Activated CD8-positive, alpha-beta T cell treated with anti-CD3 and anti-CD28 coated beads, Interleukin-2, amount 10 ng/mL, durations not matched to agents 7 days and 5 days (primary cell): ENCODE results near the gene GNPTG. TPM values are rescaled to one million over a fixed set of nuclear protein-coding genes. Genes with fewer than 3 reads are reported as not detected.

Experiments used
- ATAC-seq: fragments of 150-1000 bp; cut with Tn5 transposase; one replicate; pipeline ENCODE4 v1.10.0; 2021; ENCODE audit warnings: moderate library complexity
- CTCF ChIA-PET: fragments of 350-600 bp; sonication (Branson Sonifier 250); formaldehyde crosslinking; loops from one replicate; lab custom pipeline; 2021; ENCODE audit warnings: antibody characterized with exemption; lab: Charles Lee
- POLR2A ChIA-PET: fragments of 350-600 bp; sonication (Branson Sonifier 250); formaldehyde crosslinking; loops from one replicate; lab custom pipeline; 2021; ENCODE audit warnings: antibody characterized with exemption; lab: Charles Lee
- DNase-seq: peaks from one replicate; pipeline ENCODE4 v3.0.0-alpha.2; 2020
- H3K27ac Mint-ChIP-seq: one replicate; pipeline ENCODE4 v1.8.0; 2021; ENCODE audit warnings: mild to moderate bottlenecking, mixed read lengths
- H3K27me3 Mint-ChIP-seq: one replicate; pipeline ENCODE4 v1.8.0; 2021; ENCODE audit warnings: low read depth, mixed read lengths
- H3K36me3 Mint-ChIP-seq: one replicate; pipeline ENCODE4 v1.8.0; 2021; ENCODE audit warnings: low read depth, mixed read lengths
- H3K4me1 Mint-ChIP-seq: one replicate; pipeline ENCODE4 v1.8.0; 2021; ENCODE audit warnings: low read depth, mixed read lengths
- H3K4me3 Mint-ChIP-seq: one replicate; pipeline ENCODE4 v1.8.0; 2021; ENCODE audit warnings: mild to moderate bottlenecking, mixed read lengths
- H3K9me3 Mint-ChIP-seq: one replicate; pipeline ENCODE4 v1.8.0; 2022; ENCODE audit warnings: mixed read lengths; ENCODE audit not compliant: insufficient read depth
- total RNA-seq, 2 experiments: library from RNA; stranded (reverse); gene quantifications; one replicate each; pipeline ENCODE4 v1.2.3, GENCODE V29; 2021

The GNPTG gene
- total RNA-seq, 2 experiments from 2014 or later: 24.2 to 25.1 TPM

DNA sequence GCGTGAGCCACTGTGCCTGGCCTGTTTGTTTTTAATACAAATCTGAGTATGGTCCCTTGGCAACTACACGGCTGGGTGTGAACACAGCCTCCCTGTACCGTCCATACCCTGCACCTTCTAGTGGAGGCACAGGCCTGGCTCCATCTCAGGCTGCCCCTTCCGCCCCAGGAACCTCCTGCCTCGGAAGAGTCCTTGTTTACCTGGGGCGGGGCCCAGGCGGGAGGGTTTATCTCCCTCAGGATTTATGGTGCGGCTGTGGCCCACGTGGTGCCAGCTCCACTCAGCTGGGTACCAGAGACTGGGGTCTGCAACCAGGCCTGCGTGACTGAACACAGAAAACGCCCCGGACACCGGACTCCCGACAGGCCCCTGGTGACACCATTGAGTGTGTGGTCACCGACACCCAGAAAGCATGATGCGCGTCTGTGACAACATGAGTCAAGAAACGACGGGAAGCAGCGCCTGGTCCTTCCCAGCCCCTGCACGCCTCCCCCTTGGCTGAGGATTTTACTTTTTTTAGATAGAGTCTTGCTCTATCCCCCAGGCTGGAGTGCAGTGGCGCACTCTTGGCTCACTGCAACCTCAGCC is 43.8 kb downstream of the GNPTG start:
- H3K27me3 Mint-ChIP-seq: no peaks in the 10 kb centered on the region
- CTCF ChIA-PET: interaction anchor here (1.0 kb wide), 1 partner anchor 32 kb away, joined by 3 read pairs; no protein-coding TSS in a partner anchor
- H3K4me1 Mint-ChIP-seq: peaks cover under 1% of the 10 kb centered on the region
- no peak overlapping the region for H3K4me3 Mint-ChIP-seq
- H3K9me3 Mint-ChIP-seq: no peaks in the 10 kb centered on the region
- POLR2A ChIA-PET: interaction anchor here (1.4 kb wide), 1 partner anchor 15 kb away, joined by 3 read pairs; no protein-coding TSS in a partner anchor
- H3K27ac Mint-ChIP-seq: no peak overlapping the region
- DNase-seq: no peak
- ATAC-seq: no peak
- peaks cover 8% of the 10 kb centered on the region for H3K36me3 Mint-ChIP-seq

DNA sequence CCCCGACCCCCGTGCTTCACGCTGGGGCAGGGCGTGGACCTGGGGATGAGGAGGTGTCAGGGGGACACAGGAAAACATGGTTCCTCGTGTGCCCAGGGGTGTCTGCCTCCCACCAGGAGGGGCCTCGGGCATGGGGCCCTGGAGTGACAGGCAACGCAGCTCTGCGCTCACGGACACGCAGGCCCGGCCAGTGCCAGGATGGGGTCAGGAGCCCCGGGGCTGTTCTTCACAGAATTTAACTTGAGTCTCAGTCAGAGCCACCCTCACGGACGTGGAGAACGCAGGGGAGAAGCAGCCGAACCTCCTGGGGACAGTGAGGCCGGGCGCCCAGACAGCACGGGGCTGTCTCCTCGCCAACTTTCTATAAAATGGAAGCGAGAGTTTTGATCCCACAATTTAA is 46.0 kb downstream of the GNPTG start:
- POLR2A ChIA-PET: interaction anchor here (1.0 kb wide), 1 partner anchor 13 kb away, joined by 3 read pairs; no protein-coding TSS in a partner anchor
- H3K4me3 Mint-ChIP-seq: no peak overlapping the region
- CTCF ChIA-PET: no interaction called here
- H3K27me3 Mint-ChIP-seq: no peaks in the 10 kb centered on the region
- no peaks in the 10 kb centered on the region for H3K9me3 Mint-ChIP-seq
- peaks cover 14% of the 10 kb centered on the region for H3K36me3 Mint-ChIP-seq
- no peaks in the 10 kb centered on the region for H3K4me1 Mint-ChIP-seq
- H3K27ac Mint-ChIP-seq: no peak overlapping the region
- DNase-seq (no peak), ATAC-seq (no peak)

DNA sequence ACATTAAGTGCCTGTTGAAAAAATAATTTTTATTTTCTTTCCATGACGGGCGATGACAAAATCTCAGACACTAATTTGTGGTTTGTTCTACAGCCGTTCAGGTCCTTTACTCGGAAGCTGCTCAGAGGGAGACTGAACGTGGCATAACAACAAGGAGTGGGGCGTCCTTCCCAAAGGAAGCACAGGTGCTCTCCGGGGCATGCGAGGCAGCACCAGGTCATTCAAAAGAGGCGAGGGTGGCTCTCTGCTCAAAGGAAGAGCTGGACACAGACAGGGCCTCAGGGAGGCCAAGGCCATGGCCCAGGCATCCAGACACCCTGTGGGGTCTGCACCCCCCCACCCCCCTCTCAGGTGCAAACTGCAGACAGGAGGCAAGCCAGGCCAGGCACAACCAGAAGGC is 46.6 kb downstream of the GNPTG start:
- POLR2A ChIA-PET: interaction anchor here (1.0 kb wide), 1 partner anchor 14 kb away, joined by 3 read pairs; no protein-coding TSS in a partner anchor
- CTCF ChIA-PET: no interaction called here

DNA sequence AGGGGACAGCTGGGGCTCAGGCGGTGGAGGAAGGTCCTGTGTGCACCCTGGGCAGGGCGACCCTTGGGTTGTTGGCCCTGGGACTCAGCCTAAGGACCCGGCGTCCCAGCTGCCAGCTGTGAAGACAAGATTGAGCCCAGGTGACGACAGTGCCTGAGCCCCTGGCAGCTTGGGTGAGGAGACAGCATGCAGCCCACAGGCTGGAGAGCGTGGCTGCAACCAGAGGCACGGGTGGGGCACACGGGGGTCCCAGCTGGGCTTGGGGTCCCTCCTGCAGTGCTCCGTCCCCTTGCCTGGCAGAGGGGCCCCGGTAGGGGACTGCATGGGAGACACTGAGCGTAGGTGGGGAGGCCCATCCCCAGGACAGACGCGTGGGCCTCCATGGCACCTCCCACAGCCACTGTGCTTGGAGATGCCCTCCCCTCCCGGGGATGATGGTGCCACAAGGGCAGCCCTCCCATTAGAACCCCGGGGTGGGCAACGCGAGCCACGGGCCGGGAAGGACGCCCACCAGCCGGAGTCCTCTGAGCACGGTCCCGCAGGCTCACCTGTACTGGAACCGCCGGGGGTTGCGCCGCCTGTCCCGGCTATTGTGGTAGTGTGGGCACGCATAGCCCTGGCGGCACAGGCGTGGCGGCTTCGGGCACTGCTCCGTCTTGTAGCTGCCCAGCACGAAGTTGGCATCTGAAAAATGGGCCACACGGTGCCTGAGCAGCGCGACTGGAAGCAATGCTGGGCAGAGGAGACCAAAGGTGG is 47.3 kb downstream of the GNPTG start:
- DNase-seq (no peak), ATAC-seq (no peak)
- H3K9me3 Mint-ChIP-seq: no peaks in the 10 kb centered on the region
- ChIA-PET POLR2A (interaction anchor here (1.0 kb wide), 1 partner anchor 15 kb away, joined by 3 read pairs; no protein-coding TSS in a partner anchor), CTCF (no interaction called here)
- H3K36me3 Mint-ChIP-seq: peaks cover 14% of the 10 kb centered on the region
- no peaks in the 10 kb centered on the region for H3K27me3 Mint-ChIP-seq
- no peaks in the 10 kb centered on the region for H3K4me1 Mint-ChIP-seq
- H3K4me3 Mint-ChIP-seq: no peak overlapping the region
- H3K27ac Mint-ChIP-seq: no peak overlapping the region

More for the DNA sequence above, 46.6 kb downstream of the GNPTG start:
- ATAC-seq: no peak
- no peaks in the 10 kb centered on the region for H3K9me3 Mint-ChIP-seq
- no peaks in the 10 kb centered on the region for H3K4me1 Mint-ChIP-seq
- H3K4me3 Mint-ChIP-seq: no peak overlapping the region
- no peak for DNase-seq
- peaks cover 14% of the 10 kb centered on the region for H3K36me3 Mint-ChIP-seq
- H3K27ac Mint-ChIP-seq: no peak overlapping the region
- no peaks in the 10 kb centered on the region for H3K27me3 Mint-ChIP-seq

DNA sequence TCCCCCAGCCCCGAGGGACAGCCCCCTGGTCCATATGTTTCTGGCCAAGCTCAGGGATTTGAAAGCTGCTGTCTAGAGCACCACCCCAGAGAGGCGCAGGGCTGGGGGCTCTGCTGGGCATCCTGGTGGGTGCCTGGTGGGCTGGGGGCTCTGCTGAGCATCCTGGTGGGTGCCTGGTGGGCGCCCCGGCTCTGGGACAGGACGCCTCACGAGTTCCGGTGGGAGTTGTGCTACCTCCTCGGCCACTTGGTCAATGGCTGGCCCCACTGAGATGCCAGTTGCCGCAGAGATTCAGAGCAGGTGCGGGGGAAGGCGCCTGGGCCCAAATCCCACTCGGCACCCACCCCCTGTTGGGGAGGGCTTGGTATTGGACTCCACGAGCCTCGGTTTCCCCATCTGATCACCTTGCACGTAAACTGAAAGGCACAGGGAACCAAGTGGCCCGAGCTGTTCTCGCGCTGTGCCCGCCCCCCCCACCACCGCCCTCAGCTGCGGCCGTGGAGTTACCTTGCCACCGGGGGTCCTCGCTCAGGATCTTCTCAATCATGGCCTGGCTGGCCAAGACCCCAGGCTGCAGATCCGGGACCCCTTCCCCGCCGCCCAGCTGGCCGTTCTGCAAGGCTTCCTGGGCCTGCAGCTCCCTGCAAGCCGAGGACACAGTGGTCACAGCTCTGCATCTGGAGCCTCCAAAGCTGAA is 49.5 kb downstream of the GNPTG start:
- CTCF ChIA-PET: no interaction called here
- Mint-ChIP-seq H3K9me3 (no peaks in the 10 kb centered on the region), H3K27ac (no peak overlapping the region), H3K36me3 (peaks cover 14% of the 10 kb centered on the region), H3K4me1 (no peaks in the 10 kb centered on the region), H3K4me3 (no peak overlapping the region), H3K27me3 (no peaks in the 10 kb centered on the region)
- POLR2A ChIA-PET: interaction anchor here (0.5 kb wide), 1 partner anchor 11 kb away, joined by 3 read pairs; no protein-coding TSS in a partner anchor
- no peak for DNase-seq
- no peak for ATAC-seq

DNA sequence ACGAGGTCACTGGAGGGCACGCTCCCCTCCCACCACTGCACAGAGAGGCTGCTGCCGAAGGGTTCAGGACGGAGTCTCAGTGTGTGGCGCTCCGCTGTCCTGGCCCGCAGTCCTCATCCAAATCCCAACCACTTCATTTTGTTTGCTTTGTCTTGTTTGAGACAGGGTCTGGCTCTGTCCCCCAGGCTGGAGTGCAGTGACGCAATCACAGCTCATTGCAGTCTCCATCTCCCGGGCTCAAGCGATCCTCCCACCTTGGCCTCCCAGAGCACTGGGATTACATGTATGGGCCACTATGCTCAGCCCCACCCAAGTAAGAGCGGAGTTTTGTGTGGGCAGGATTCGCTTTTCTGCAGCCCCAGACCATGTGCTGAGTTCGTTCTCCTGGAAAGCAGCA is 50.0 kb downstream of the GNPTG start:
- Mint-ChIP-seq H3K27ac (no peak overlapping the region), H3K27me3 (no peaks in the 10 kb centered on the region), H3K9me3 (no peaks in the 10 kb centered on the region), H3K4me1 (no peaks in the 10 kb centered on the region), H3K4me3 (no peak overlapping the region), H3K36me3 (peaks cover 12% of the 10 kb centered on the region)
- ChIA-PET POLR2A (no interaction called here), CTCF (no interaction called here)
- no peak for DNase-seq
- no peak for ATAC-seq

DNA sequence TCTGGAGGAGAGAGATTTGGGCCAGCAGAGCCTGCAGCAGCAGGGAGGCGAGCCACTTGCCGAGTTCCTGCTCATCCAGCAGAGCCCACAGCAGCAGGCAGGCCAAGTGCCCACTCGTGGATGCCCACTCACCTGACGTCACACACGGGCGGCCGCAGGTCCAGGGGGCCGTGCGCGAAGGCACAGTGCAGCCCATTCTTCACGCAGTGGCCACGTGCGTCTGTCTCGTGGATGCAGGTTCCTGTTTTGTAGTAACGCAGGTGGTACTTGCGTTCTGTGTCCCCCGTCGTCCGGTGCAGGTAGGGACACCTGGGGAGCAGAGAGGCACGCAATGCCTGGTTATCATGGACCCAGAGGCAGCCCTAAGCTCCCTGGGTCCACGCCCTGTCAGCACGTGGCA is 51.3 kb downstream of the GNPTG start:
- no peak for ATAC-seq
- CTCF ChIA-PET: no interaction called here
- H3K9me3 Mint-ChIP-seq: no peaks in the 10 kb centered on the region

DNA sequence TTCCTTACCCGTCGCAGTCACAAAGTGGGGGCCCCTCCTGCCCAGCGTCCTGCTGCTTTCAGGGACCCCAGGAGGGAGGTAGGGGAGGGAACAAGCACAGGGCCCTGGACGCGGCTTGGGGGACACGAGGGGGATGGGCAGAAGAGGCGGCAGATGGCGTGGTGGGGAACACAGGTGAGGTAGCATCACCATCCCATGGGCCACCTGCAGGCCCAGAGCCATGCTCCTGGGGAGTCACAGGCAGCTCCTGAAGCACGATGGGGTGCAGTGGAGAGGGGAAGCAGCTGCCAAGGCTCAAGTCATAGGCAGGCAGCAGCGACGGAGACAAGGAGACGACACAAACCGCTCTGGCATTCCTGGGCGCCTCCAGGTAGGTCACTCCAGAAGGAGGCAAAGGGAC is 52.0 kb downstream of the GNPTG start:
- H3K27ac Mint-ChIP-seq: no peak overlapping the region

More for the DNA sequence above, 51.3 kb downstream of the GNPTG start:
- peaks cover 8% of the 10 kb centered on the region for H3K4me1 Mint-ChIP-seq
- H3K27ac Mint-ChIP-seq: no peak overlapping the region
- H3K4me3 Mint-ChIP-seq: no peak overlapping the region
- peaks cover 11% of the 10 kb centered on the region for H3K36me3 Mint-ChIP-seq
- H3K27me3 Mint-ChIP-seq: no peaks in the 10 kb centered on the region
- POLR2A ChIA-PET: no interaction called here
- DNase-seq: no peak

DNA sequence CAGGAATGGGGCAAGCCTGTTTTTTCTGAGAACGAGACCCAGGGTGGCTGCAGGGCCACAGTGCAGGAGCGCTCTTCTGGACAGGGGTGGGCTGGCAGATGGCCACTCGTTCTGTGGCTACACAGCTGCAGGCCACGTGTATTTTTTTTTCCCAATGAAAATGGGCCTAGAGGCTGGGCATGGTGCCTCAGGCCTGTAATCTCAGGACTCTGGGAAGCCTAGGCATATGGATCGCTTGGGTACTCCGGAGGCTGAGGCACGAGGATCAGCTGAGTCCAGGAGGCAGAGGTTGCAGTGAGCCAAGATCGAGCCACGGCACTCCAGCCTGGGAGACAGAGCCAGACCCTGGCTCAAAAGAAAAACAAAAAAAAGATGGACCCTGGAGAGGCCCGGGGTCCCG is 56.0 kb downstream of the GNPTG start:
- H3K36me3 Mint-ChIP-seq: peaks cover 8% of the 10 kb centered on the region
- ChIA-PET POLR2A (interaction anchor here (0.6 kb wide), 1 partner anchor 423 kb away, joined by 3 read pairs; no protein-coding TSS in a partner anchor), CTCF (interaction anchor here (2.6 kb wide), 1 partner anchor 44 kb away, joined by 9 read pairs; no protein-coding TSS in a partner anchor)
- no peaks in the 10 kb centered on the region for H3K9me3 Mint-ChIP-seq
- DNase-seq (no peak), ATAC-seq (no peak)
- H3K4me3 Mint-ChIP-seq: peak overlapping the region; percentile 71
- H3K27ac Mint-ChIP-seq: no peak overlapping the region
- H3K27me3 Mint-ChIP-seq: no peaks in the 10 kb centered on the region
- peaks cover 18% of the 10 kb centered on the region for H3K4me1 Mint-ChIP-seq

More for the DNA sequence above, 52.0 kb downstream of the GNPTG start:
- H3K9me3 Mint-ChIP-seq: no peaks in the 10 kb centered on the region
- H3K4me1 Mint-ChIP-seq: peaks cover 11% of the 10 kb centered on the region
- CTCF ChIA-PET: no interaction called here
- POLR2A ChIA-PET: no interaction called here
- ATAC-seq: no peak
- DNase-seq: no peak
- H3K36me3 Mint-ChIP-seq: peaks cover 9% of the 10 kb centered on the region
- H3K4me3 Mint-ChIP-seq: no peak overlapping the region
- no peaks in the 10 kb centered on the region for H3K27me3 Mint-ChIP-seq

DNA sequence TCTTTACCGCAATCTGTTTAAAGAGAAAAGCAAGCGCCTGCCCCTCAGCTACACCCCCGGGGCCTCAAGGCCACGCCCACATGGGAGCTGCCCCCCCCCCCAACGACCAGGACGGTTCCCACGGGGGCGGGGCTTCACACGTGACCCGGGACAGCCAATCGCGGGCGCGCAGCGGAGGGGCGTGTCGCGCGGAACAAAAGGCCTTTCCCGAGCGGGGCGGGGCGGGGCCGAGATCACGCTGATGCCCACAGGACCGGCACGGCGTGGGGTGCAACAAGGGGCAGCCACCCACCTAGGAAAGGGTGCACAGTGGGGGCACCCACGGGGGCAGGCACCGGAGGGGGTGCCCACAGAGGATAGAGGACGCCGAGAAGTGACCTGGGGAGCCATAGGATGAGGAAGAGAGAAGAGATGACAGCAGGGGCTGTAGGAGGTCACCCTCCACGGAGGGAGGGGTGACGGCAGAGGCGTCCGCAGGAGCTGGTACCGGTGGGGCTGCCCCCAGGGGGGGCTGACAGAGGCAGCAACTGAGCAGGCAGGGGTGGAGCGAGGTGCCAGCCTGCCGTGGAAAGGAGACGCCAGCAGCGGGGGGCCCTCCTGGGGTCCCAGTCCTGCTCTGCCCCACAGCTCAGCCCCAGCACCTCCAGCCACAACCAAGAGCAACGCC is 56.6 kb downstream of the GNPTG start:
- ATAC-seq (peak; percentile 97), DNase-seq (peak; percentile 96)
- peaks cover 8% of the 10 kb centered on the region for H3K36me3 Mint-ChIP-seq
- peak overlapping the region; percentile 71 for H3K4me3 Mint-ChIP-seq
- CTCF ChIA-PET: interaction anchor here (2.6 kb wide), 1 partner anchor 45 kb away, joined by 9 read pairs; no protein-coding TSS in a partner anchor
- H3K27me3 Mint-ChIP-seq: no peaks in the 10 kb centered on the region
- peaks cover 19% of the 10 kb centered on the region for H3K4me1 Mint-ChIP-seq
- POLR2A ChIA-PET: no interaction called here
- H3K27ac Mint-ChIP-seq: peak overlapping the region; percentile 46
- H3K9me3 Mint-ChIP-seq: no peaks in the 10 kb centered on the region

DNA sequence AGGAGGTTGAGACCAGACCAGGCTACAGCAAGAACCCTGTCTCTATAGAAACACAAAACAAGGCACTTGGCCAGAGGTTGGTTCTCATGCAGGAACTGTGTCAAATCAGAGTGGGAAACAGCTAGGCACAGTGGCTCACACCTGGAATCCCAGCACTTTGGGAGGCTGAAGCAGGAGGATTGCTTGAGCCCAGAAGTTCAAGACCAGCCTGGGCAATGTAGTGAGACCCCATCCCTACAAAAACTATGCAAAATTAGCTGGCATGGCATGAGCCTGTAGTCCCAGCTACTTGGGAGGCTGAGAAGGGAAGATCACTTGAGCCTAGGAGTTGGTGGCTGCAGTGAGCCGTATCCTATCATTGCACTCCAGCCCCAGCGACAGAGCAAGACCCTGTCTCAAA is 61.1 kb downstream of the GNPTG start:
- CTCF ChIA-PET: interaction anchor here (1.2 to 2.5 kb wide), 3 partner anchors 8 to 59 kb away, joined by 3 to 6 read pairs (median 6); partner anchors contain the start of gene UQCC4
- peaks cover 22% of the 10 kb centered on the region for H3K4me1 Mint-ChIP-seq
- no peaks in the 10 kb centered on the region for H3K27me3 Mint-ChIP-seq
- no peaks in the 10 kb centered on the region for H3K9me3 Mint-ChIP-seq
- no peak overlapping the region for H3K27ac Mint-ChIP-seq
- POLR2A ChIA-PET: no interaction called here
- ATAC-seq (no peak), DNase-seq (no peak)
- no peak overlapping the region for H3K4me3 Mint-ChIP-seq
- peaks cover 10% of the 10 kb centered on the region for H3K36me3 Mint-ChIP-seq
